HG03280 (cell line): ENCODE data around the gene KIF4A.
"Not testable (repeated sequence)": the region's sequence is repeated elsewhere in the genome, so short reads cannot be mapped to it uniquely, and the experiment has no call there.

ENCODE experiments used
- ATAC-seq: cut with Tn5 transposase; IDR thresholded peaks from one replicate; pipeline ENCODE4 v1.9.1; 2021; ENCODE audit warnings: mild to moderate bottlenecking, moderate library complexity; ENCODE audit not compliant: unreplicated experiment

KIF4A gene

DNA sequence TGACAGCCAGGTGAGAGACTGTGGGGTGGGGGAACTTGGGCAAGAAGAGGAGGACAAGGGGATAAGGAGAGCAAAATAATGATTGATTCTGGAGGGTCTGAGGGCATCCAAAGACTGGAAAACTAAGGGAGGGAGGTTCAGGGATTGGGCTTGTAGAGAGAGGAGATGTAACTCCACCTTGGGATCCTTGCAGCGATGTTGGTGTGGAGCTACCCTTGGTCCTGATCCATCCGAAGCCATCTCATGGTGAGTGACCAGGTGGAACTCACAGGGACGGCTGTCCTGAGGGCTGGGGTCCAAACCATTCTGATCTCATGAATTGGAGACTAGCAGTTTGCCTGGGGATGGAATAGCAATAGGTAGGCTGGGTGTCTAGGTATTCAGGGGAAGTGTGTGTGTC is 9.3 kb upstream of the KIF4A start:
- no peak for ATAC-seq

DNA sequence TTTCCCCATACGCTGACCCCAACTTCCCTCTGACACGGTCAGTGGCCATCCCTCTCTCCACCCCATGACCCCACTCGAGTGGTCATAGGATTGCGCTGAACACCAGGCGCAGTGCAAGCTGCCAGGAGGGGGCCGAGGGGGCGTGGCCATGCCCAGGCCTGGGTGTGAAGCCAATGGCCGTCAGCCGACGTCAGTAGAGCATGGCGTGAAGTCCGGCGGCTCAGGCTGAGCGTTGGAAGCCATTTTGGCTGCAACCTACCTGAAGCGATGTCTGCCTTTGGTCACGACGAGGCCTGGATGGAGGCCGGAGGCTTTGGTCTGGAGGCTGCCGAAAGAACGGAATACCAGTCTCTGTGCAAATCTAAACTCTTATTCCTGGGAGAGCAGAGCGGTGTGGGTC is 8.0 kb upstream of the KIF4A start, which contains the start of gene RAB41:
RAB41 (plus strand) TSS at position 222 of the 400 bp plus-strand sequence; CDS start at position 268, 46 bp downstream.
- no peak for ATAC-seq

DNA sequence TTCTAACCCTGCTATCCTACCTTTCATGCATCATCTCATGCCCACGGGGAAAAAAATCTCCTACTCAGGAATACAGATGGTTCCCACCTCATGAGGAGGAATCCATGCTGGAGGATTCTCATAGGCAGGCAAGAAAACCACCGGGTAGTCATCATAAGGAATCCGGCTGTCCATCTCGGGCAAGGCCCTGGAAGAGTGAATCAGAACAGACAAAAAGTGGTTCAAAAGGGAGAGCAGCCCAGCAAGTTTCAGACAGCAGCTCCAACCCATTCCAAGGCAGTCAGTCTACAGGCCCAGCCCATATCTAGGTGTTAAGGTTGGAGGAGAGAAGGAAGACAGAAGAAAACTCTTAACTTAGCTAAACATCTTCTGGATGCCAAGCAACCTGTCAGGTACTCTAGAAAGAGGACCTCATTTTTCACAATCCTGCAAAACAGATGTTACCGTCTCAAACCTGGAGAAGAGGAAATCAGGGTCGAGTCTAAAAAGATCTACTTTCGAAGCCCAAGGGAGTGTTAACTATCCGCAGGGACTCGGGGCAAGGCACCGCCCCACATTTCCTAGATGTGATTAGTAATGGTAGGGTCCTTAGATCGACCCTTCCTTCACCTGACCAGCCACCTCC is 624 bp upstream of the KIF4A start:
- ATAC-seq: no peak

DNA sequence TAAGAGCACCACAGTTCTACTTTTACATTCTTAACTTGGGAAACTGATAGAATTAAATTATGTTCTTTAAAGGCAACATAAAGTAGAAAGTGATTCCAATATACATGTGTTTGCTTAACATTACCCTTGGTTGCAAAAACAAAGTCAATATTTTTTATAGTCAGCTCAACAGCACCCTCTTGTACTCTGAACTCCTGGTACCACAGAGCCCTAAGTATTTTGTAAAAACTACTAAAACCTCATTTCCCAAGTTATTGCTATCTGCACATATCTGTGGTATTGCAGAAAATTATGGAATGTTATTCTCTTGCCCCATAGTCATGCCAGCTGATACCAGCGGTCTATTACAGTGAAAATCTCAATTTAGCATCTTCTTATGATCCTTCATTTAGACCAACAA is 2.9 kb downstream of the KIF4A start:
- no peak for ATAC-seq

DNA sequence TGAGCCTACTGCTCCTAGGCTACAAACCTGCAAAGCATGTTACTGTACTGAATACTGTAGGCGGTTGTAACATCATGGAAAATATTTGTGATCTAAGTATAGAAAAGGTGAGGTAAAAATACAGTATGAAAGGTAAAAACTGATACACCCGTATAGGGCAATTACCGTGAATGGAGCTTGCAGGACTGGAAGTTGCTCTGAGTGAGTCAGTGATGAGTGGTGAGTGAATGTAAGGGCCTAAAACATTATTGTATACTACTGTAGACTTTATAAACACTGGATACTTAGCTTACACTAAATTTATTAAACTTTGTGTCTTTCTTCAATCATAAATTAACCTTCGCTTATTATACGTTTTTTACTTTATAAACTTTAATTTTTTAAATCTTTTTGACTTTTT is 3.7 kb downstream of the KIF4A start:
- no peak for ATAC-seq

DNA sequence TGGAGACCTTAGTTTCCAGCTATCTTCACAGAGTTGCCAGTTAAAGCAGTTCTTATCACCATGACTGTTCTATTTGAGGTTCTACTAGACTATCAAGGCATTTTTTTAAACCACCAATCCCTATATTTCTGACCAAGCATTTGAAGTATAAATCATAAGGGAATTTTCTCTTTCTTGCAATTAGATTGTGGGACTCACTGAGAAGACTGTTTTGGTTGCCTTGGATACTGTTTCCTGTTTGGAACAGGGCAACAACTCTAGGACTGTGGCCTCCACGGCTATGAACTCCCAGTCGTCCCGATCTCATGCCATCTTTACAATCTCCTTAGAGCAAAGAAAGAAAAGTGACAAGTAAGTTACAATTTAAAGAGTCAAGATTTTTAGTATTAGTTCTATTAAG is 11.8 kb downstream of the KIF4A start:
- no peak for ATAC-seq

DNA sequence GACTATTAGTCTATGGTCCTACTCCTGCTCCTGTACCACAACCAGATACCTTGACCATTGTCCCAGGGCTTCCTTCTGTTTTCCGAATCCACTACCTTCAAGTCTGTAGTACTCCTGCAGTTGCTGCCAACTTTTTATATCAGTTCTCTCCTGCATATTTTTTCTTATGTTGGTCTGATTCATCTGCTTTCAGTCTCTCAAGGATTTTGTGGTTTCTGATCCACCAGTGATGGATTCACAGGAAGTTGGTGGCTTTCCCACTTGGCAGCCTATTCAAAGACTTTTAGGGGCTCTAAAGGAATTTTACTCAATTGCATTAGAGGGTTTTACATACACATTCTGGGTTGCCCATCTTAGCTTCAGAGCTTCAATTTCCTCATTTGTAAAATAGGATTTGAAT is 23.6 kb downstream of the KIF4A start:
- no peak for ATAC-seq

DNA sequence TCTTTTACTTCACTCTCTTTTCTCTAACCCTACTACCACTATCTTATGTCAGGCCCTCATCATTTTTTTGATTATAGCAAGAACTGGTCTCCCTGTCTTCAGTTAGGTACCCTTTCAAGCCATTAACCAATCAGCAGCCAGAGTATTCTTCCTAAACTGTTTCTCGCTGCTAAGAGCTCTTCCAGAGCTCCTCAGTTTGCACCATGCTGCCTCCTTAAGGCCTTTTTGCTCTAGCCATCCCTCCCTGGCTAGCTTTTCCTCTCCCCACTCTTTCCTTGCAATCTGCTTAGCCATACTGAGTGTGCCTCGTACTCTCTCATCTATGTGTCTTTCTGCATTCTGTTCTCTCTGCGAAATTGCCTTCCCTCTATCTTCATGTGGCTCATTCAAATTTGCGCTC is 32.9 kb downstream of the KIF4A start:
- no peak for ATAC-seq

DNA sequence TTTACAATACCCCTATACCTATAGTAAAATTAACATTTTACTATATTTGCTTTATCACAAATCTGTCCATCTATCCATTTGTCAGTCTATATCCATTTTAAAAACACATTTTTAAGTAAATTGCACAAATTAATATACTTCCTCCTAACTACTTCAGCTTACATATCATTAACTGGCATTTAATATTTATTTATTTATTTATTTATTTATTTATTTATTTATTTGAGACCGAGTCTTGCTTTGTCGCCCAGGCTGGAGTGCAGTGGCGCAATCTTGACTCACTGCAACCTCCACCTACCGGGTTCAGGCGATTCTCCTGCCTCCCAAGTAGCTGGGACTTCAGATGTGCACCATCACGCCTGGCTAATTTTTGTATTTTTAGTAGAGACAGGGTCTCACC is 33.7 kb downstream of the KIF4A start:
- not testable (repeated sequence) for ATAC-seq

DNA sequence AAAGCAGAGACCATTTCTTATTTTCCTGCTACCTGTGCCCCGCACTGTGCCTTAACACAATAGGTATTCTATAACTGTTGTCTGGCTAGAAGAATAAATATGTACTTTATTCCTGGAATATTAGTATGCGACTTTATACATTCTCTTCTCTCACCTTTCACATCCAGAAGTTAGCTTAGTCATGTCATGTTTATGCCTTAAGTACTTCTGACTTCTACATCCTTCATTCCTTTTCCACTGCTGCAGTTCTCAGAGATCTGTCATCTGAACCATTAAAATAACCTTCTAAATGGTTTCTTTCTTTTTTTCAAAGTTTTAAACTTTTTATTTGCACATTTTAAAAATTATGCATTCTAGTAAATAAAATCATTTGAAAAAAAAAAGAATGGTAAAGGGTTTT is 34.4 kb downstream of the KIF4A start:
- ATAC-seq: no peak

DNA sequence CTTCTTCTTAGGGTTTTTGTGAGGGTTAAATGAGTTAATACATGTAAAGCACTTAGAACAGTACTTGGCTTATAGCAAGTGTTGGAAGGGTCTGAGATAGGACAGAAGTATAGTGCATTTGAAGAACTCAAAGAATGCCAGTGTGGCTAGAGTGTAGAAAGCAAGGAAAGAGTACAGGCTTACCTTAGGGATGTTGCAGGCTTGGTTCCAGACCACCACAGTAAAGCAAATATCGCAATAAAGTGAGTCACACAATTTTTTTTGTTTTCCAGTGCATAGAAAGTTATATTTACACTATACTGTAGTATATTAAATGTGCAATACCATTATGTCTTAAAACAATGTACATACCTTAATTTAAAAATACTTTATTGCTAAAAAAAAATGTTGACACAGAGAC is 41.3 kb downstream of the KIF4A start:
- ATAC-seq: no peak

DNA sequence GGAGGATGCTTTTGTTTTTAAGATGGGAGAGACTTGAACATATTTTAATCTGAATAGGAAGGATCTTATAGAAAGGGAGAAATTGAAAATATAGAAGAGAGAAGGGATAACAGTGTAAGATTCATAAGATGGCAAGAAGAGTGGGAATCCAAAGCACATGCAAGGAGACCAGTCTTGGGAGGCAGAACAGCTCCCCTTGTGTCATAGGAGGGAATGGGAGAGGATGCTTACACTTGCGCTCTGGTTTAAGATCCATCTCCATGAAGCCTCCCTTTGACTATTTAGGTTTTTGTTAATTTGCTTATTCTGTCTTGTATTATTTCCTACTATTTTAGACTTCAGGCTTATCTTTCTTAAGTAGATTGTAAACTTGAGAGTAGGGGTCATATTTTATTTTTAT is 42.7 kb downstream of the KIF4A start:
- ATAC-seq: no peak

DNA sequence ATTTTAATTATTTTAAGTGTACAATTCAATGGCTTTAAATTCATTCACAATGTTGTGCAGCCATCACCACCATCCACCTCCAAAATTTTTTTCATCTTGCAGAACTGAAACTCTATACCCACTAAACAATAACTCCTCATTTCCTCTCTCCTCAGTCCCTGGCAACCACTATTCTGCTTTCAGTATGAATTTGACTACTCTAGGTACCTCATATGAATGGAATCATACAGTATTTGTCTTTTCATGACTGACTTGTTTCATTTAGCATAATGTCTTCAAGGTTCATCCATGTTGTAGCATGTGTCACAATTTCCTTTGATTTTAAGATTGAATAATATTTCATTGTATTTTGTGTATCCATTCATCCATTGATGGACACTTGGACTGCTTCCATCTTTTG is 46.9 kb downstream of the KIF4A start:
- ATAC-seq: peak; percentile 100

DNA sequence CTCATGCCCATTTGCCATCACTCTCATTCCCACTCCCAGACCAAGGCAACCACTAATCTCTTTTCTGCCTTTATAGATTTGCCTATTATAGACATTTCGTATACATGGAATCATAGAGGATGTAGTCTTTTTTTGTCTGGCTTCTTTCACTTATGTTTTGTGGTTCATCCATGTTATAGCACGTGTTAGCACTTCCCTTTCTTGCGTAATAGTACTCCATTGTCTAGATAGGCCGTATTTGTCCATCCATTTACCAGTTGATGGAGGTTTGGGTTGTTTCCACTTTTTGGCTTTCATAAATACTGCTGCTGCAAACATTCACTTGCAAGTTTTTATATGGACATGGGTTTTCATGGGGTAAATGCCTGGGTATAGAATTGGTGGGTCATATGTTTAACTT is 48.4 kb downstream of the KIF4A start:
- no peak for ATAC-seq

DNA sequence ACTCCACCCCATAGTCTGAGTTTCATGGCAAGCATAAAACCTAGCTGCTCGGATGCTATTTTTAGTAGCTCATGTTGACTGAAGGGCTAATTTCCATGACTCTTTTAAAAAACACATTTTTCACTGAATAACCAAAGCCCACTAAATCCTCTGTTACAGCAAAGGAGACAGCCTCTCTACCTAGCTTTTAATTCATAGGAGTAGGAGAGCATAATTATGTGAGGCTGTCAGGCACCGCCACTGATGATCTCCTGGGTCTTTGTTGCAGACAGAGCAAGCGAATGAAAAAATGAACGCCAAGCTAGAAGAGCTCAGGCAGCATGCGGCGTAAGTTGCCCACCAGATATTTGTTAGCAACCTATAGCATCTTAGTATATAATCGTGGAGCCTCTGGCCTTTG is 53.5 kb downstream of the KIF4A start:
- no peak for ATAC-seq

DNA sequence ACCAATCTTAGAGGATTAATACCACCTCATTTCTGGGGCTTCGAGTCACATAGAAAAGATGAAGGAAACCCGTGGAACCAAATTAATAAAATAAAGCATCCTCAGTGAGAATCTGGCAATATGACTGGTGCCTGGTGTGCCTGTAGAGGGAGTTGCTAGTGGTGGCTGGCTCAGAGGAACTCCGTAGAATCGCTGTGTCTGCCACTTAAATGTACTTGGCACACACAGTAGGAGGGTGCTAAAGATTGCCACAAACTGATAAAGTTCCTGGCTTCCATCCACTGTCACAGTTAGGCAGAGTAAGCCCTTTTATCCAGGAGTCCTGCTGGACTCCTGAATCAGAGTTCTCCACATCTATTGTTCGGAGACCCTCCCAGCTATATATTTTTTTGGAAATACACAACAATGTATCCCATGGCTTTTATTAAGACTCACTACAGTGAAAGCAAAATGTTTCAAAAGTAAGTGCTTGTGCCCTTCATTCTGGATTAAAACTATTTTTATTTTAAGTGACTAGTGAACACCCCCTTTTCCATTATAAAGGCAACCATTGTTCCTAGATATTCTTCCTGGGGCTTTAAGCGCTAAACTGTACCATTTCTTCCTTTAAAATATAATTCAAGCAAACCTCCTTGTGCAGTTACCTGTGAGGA is 56.6 kb downstream of the KIF4A start:
- ATAC-seq: no peak

DNA sequence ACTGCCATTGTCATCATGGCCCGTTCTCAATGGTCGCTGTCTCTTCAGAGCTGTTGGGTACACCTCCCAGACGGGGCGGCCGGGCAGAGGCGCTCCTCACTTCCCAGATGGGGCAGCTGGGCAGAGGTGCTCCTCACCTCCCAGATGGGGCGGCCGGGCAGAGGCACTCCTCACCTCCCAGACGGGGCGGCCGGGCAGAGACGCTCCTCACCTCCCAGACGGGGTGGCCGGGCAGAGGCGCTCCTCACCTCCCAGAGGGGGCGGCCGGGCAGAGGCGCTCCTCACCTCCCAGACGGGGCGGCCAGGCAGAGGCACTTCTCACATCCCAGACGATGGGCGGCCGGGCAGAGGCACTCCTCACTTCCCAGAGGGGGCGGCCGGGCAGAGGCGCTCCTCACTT is 58.9 kb downstream of the KIF4A start:
- not testable (repeated sequence) for ATAC-seq

DNA sequence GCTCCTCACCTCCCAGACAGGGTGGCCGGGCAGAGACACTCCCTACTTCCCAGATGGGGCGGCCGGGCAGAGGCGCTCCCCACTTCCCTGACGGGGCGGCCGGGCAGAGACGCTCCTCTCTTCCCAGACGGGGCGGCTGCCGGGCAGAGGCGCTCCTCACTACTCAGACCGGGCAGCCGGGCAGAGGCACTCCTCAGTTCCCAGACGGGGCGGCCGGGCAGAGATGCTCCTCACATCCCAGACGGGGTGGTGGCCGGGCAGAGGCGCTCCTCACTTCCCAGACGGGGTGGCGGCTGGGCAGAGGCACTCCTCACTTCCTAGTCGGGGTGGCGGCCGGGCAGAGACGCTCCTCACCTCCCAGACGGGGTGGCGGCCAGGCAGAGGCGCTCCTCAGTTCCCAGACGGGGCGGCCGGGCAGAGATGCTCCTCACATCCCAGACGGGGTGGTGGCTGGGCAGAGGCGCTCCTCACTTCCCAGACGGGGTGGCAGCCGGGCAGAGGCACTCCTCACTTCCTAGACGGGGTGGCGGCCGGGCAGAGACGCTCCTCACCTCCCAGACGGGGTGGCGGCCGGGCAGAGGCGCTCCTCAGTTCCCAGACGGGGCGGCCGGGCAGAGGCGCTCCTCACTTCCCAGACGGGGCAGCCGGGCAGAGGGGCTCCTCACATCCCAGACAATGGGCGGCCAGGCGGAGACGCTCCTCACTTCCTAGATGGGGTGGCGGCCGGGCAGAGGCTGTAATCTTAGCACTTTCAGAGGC is 59.6 kb downstream of the KIF4A start:
- not testable (repeated sequence) for ATAC-seq

DNA sequence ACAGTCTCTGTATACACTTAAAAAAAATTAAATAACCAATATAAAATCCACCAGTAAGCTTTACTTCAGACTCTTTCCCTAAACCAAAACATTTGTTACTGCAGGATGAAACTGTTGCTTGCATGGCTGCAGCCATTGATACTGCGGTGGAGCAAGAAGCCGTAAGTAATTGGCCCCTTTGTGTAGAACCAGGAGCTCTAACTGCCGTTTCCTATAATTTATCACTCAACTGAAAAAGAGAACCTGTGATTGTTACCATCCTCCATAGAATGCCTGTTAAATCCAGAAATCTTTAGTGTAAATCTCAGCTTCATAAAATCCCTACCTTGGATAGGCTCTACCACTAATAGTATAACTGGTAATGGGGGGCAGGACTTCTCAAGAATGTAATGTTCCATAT is 62.6 kb downstream of the KIF4A start:
- ATAC-seq: no peak

DNA sequence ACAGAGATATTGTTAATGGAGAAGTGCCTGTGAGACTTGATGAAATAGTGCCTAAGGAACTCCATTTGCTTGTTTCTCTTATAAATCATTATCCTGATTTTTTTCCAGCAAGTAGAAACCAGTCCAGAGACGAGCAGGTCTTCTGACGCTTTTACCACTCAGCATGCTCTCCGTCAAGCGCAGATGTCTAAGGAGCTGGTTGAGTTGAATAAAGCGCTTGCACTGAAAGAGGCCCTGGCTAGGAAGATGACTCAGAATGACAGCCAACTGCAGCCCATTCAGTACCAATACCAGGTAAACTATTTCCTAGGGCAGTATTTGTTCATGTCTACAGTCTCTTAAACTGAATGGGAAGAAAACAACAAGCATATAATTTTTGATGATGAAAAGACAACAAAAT is 63.6 kb downstream of the KIF4A start:
- no peak for ATAC-seq

DNA sequence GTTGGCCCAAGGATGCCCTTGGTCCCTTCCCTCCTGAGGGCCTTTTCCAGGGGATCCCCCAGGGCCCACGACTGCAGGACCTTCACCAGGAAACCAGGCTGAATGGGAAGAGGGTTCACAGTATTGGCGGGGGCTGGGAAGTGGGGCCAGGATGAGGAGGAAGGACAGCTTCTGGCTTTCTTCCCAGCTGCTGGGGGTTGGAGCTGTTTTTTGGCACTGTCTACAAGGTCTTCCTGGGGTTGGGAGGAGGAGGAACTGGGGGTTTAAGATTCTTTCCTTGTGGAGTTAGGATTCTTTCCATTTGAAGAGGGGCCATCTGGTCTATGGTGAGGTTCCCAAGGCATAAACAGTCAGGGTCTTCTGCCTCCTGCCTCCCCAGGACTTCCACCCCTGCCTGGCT is 64.8 kb downstream of the KIF4A start:
- no peak for ATAC-seq

DNA sequence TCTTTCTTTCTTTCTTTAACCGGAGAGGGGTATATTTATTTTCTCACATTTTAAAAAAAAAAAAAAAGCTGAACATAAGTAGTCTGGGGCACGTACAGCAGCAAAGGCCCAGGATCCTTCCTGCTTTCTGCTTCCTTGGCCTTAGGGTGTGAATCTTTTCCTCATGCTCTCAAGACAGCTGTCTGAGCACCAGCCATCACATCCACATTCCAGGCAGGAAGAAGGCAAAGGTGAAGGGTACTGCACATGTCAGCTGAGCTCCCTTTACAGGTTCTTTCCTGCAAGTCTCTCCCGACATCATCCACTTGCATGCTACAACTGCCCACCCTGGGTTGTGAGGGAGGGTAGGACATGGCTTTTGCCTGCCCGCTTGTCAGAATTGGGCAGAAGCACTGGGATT is 69.6 kb downstream of the KIF4A start:
- ATAC-seq: no peak
